Panc1 (cell line): ENCODE measurements around the gene STK24. TPM values are rescaled to one million over a fixed set of nuclear protein-coding genes. Genes with fewer than 3 reads are reported as not detected.

Experiments
- ATAC-seq: fragments of 200-7000 bp; cut with Tn5 transposase; 2 replicates; pipeline ENCODE4 v1.9.1; 2020; ENCODE audit warnings: mild to moderate bottlenecking, moderate library complexity
- BruUV-seq: library from RNA; stranded (reverse); fragments of 400-500 nt; replicated peaks from 2 replicates; lab custom pipeline; 2021; lab: Mats Ljungman, UMichigan
- CTCF ChIA-PET: fragments of 300-600 bp; sonication (Branson Sonifier 250); formaldehyde crosslinking; loops from one replicate; lab custom pipeline; 2022; ENCODE audit warnings: antibody characterized with exemption; lab: Charles Lee
- POLR2A ChIA-PET: fragments of 300-600 bp; sonication (Branson Sonifier 250); formaldehyde crosslinking; loops from one replicate; lab custom pipeline; 2022; ENCODE audit warnings: antibody characterized with exemption; lab: Charles Lee
- DNase-seq: peaks from one replicate; pipeline ENCODE4 v3.0.0-alpha.2; 2010; ENCODE audit warnings: low read depth, low spot score
- H3K27ac ChIP-seq: 2 replicates; pipeline ENCODE4 v1.5.1; 2011; ENCODE audit warnings: mild to moderate bottlenecking, low read length, inconsistent platforms
- H3K27me3 ChIP-seq: fragments of 200-500 bp; sonication (Bioruptor generic); 2 replicates; pipeline ENCODE4 v1.6.0; 2014; ENCODE audit warnings: low read length, inconsistent platforms; ENCODE audit not compliant: control insufficient read depth, insufficient read depth
- H3K36me3 ChIP-seq: fragments of 200-500 bp; sonication (Bioruptor generic); 2 replicates; pipeline ENCODE4 v1.5.1; 2014; ENCODE audit warnings: inconsistent platforms, mild to moderate bottlenecking, low read length, moderate library complexity; ENCODE audit not compliant: control insufficient read depth, insufficient read depth
- H3K4me1 ChIP-seq: 2 replicates; pipeline ENCODE4 v1.5.1; 2011; ENCODE audit warnings: inconsistent platforms, mild to moderate bottlenecking, low read length, moderate library complexity; ENCODE audit not compliant: control insufficient read depth, insufficient read depth
- H3K4me3 ChIP-seq, 2 experiments: 2 replicates each; pipeline ENCODE4 v1.5.1; 2011 to 2012; ENCODE audit warnings: low read depth in 2 of 2, low read length in 2 of 2, mild to moderate bottlenecking in 2 of 2, inconsistent platforms in 1 of 2, moderate library complexity in 1 of 2
- H3K9me3 ChIP-seq: fragments of 200-500 bp; sonication (Bioruptor generic); 2 replicates; pipeline ENCODE4 v1.5.1; 2014; ENCODE audit warnings: low read depth, mild to moderate bottlenecking, inconsistent platforms, low read length, moderate library complexity; ENCODE audit not compliant: control insufficient read depth, insufficient read depth
- CTCF ChIP-seq: fragments of 450-650 bp; IDR thresholded peaks from 2 replicates; pipeline ENCODE4 v1.5.1; 2017; ENCODE audit warnings: mild to moderate bottlenecking
- POLR2AphosphoS5 ChIP-seq: IDR thresholded peaks from 2 replicates; pipeline ENCODE4 v1.6.1; 2012; ENCODE audit warnings: mild to moderate bottlenecking, low read depth, low read length, moderate library complexity
- REST ChIP-seq, 2 experiments: IDR thresholded peaks; 2 replicates each; pipeline ENCODE4 v1.6.1; 2011 to 2012; ENCODE audit warnings: low read depth in 2 of 2, control low read depth in 1 of 2, low read length in 1 of 2, mild to moderate bottlenecking in 1 of 2, moderate library complexity in 1 of 2; ENCODE audit not compliant: insufficient read depth in 1 of 2
- SIN3A ChIP-seq: IDR thresholded peaks from 2 replicates; pipeline ENCODE4 v1.6.1; 2012; ENCODE audit warnings: low read depth, mild to moderate bottlenecking, low read length, moderate library complexity, borderline replicate concordance; ENCODE audit not compliant: insufficient read depth
- TCF7L2 ChIP-seq: IDR thresholded peaks from 2 replicates; pipeline ENCODE4 v1.6.1; 2011; ENCODE audit warnings: mild to moderate bottlenecking, low read depth, low read length, inconsistent platforms
- in situ Hi-C: cut with HindIII; loops from 2 replicates; pipeline ENCODE4 v1.10.0; 2016; ENCODE audit warnings: low sequenced_read_pairs, low pct_unique_long_range_greater_than_20kb
- intact Hi-C: fragments of 100-400 bp; cut with micrococcal nuclease; formaldehyde crosslinking; loops from one replicate; pipeline ENCODE4 v1.10.0; 2022; ENCODE audit not compliant: unreplicated experiment
- total RNA-seq: library from RNA; stranded (reverse); gene quantifications from one replicate; pipeline ENCODE4 v1.2.1, GENCODE V29; 2021; ENCODE audit not compliant: unreplicated experiment

The STK24 gene
- total RNA-seq, 1 experiment from 2014 or later, result 57.3 TPM

- no peak for ATAC-seq
- in situ Hi-C loops (loop anchor here (25.0 kb wide), 1 partner anchor 269 kb away; the partner anchor contains the start of gene FARP1), intact Hi-C loops (no loop called here)
- no peak overlapping the region for H3K4me3 ChIP-seq
- CTCF ChIA-PET, result no interaction called here
- no TSS peak for BruUV-seq
- no peak for DNase-seq
- H3K27me3 ChIP-seq, result no peaks in the 10 kb centered on the region
- no peaks in the 10 kb centered on the region for H3K36me3 ChIP-seq
- H3K27ac ChIP-seq, result no peak overlapping the region
- H3K9me3 ChIP-seq, result no peaks in the 10 kb centered on the region
- no peak for TF ChIP-seq CTCF
- TF ChIP-seq REST (IDR thresholded peaks at IDR 0.05; ENCODE audit: insufficient read depth in 1 of 2, low read depth in 2 of 2, low read length in 1 of 2), result no peak
- no peak for TF ChIP-seq TCF7L2
- no peak for TF ChIP-seq SIN3A
- TF ChIP-seq POLR2AphosphoS5, result no peak
- POLR2A ChIA-PET, result interaction anchor here (0.6 kb wide), 1 partner anchor 262 kb away, joined by 12 read pairs; no protein-coding TSS in a partner anchor
- no peaks in the 10 kb centered on the region for H3K4me1 ChIP-seq
These were observed 170.5 kb downstream of the STK24 start for GRCh38 chr13:98406427-98406826.

- no peaks in the 10 kb centered on the region for H3K4me1 ChIP-seq
- in situ Hi-C loops, result loop anchor here (25.0 kb wide), 1 partner anchor 269 kb away; the partner anchor contains the start of gene FARP1
- H3K9me3 ChIP-seq, result no peaks in the 10 kb centered on the region
- BruUV-seq, result no TSS peak
- DNase-seq (no peak), ATAC-seq (no peak)
- ChIA-PET CTCF (no interaction called here), POLR2A (no interaction called here)
- H3K27me3 ChIP-seq, result no peaks in the 10 kb centered on the region
- intact Hi-C loops, result no loop called here
- no peak for TF ChIP-seq TCF7L2
- TF ChIP-seq CTCF, result no peak
- TF ChIP-seq REST (IDR thresholded peaks at IDR 0.05; ENCODE audit: insufficient read depth in 1 of 2, low read depth in 2 of 2, low read length in 1 of 2), result no peak
- no peak for TF ChIP-seq POLR2AphosphoS5
- no peak for TF ChIP-seq SIN3A
- no peak overlapping the region for H3K27ac ChIP-seq
- no peaks in the 10 kb centered on the region for H3K36me3 ChIP-seq
- H3K4me3 ChIP-seq, result no peak overlapping the region
These were observed 171.1 kb downstream of the STK24 start for GRCh38 chr13:98405690-98406344.
